HUES64 (cell line): ENCODE data around the gene RRAS2.
"Not testable (repeated sequence)": the region's sequence is repeated elsewhere in the genome, so short reads cannot be mapped to it uniquely, and the experiment has no call there.

Source experiments
- H3K27ac ChIP-seq: 2 replicates; pipeline ENCODE4 v1.7.0; 2013; ENCODE audit warnings: low read depth, low read length, inconsistent platforms
- H3K27me3 ChIP-seq: 2 replicates; pipeline ENCODE4 v1.6.1; 2013; ENCODE audit warnings: mild to moderate bottlenecking, low read length; ENCODE audit not compliant: insufficient read depth
- H3K36me3 ChIP-seq: 2 replicates; pipeline ENCODE4 v1.6.1; 2013; ENCODE audit warnings: mild to moderate bottlenecking, low read length; ENCODE audit not compliant: insufficient read depth
- H3K4me1 ChIP-seq: 2 replicates; pipeline ENCODE4 v1.6.1; 2013; ENCODE audit warnings: mild to moderate bottlenecking, low read length, moderate library complexity; ENCODE audit not compliant: insufficient read depth
- H3K4me3 ChIP-seq: 2 replicates; pipeline ENCODE4 v1.5.1; 2013; ENCODE audit warnings: mild to moderate bottlenecking, low read length, moderate library complexity
- H3K9ac ChIP-seq: 2 replicates; pipeline ENCODE4 v1.6.1; 2013; ENCODE audit warnings: mild to moderate bottlenecking, low read depth, low read length
- H3K9me3 ChIP-seq: 2 replicates; pipeline ENCODE4 v1.6.1; 2013; ENCODE audit warnings: low read depth, low read length; ENCODE audit not compliant: insufficient read depth
- WGBS: fragments of 150-250, 120-280 bp; methylation state at CpG from one replicate; pipeline ENCODE4 v1.1.7; 2013; ENCODE audit warnings: missing lambda C conversion rate; 5-methylcytosine and 5-hydroxymethylcytosine counted together

RRAS2 gene

DNA sequence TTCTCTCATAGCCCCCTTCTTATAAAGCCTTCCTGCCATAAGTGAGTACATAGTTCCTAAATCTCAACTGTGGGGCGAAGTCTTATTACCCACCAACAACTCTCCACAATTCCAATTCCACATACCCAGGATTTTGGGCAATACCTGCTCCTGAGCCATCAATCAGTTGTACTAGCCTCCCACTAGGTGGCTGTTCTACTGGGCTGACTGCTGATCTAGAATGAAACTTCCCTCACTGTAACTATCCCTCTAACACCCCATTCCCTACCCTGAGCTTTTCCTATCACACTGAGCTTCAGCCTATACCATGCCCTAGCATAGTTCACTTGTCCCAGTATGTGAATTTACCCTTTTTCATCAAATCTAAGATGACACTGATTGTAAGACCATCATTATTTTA is 52.5 kb downstream of the RRAS2 start:
- Histone ChIP-seq H3K27ac (no peak overlapping the region), H3K27me3 (no peaks in the 10 kb centered on the region), H3K4me1 (peaks cover 59% of the 10 kb centered on the region), H3K9me3 (no peaks in the 10 kb centered on the region), H3K9ac (no peak overlapping the region), H3K4me3 (no peak overlapping the region), H3K36me3 (no peaks in the 10 kb centered on the region)
- 95% methylated on average over 1 of the region's 1 CpG for WGBS

DNA sequence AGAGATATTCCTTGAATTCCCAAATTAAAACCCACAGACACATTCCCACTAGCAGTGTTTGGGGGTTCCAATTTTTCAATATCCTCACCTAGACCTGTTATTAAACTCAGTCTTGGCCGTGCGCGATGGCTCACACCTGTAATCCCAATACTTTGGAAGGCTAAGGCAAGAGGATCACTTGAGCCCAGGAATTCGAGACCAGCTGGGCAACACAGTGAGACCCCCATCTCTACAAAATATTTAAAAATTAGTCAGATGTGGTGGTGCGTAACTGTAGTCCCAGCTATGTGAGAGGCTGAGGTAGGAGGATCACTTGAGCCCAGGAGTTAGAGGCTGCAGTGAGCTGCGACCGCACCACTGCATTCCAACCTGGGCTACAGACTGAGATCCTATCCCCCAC is 53.3 kb downstream of the RRAS2 start:
- WGBS = 97% methylated on average over 7 of the region's 7 CpGs
- no peak overlapping the region for H3K27ac ChIP-seq
- no peak overlapping the region for H3K9ac ChIP-seq
- no peaks in the 10 kb centered on the region for H3K36me3 ChIP-seq
- H3K9me3 ChIP-seq = no peaks in the 10 kb centered on the region
- H3K4me1 ChIP-seq = peaks cover 59% of the 10 kb centered on the region
- H3K4me3 ChIP-seq = no peak overlapping the region
- no peaks in the 10 kb centered on the region for H3K27me3 ChIP-seq

DNA sequence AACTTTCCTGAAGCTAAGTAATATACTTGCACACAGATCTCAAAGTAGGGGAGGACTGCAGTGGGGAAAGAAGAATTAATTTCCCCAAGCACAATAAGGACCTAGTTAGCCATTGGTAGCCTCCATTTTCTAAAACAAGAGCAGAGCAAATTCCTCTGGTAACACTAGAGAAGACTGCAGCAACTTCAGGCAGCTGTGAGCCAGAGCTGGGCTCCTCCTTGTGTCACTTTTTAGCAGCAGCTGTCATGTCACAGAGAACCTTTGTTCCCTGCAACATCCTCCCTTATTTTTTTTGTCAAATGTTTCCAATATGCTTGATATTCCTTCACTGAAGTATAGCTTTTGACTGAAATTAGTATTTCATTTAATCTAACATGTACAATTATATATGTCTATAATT is 54.4 kb downstream of the RRAS2 start:
- no peaks in the 10 kb centered on the region for H3K9me3 ChIP-seq
- no peaks in the 10 kb centered on the region for H3K27me3 ChIP-seq
- no peaks in the 10 kb centered on the region for H3K36me3 ChIP-seq
- H3K4me1 ChIP-seq = peaks cover 58% of the 10 kb centered on the region
- no peak overlapping the region for H3K9ac ChIP-seq
- no peak overlapping the region for H3K4me3 ChIP-seq
- no peak overlapping the region for H3K27ac ChIP-seq

DNA sequence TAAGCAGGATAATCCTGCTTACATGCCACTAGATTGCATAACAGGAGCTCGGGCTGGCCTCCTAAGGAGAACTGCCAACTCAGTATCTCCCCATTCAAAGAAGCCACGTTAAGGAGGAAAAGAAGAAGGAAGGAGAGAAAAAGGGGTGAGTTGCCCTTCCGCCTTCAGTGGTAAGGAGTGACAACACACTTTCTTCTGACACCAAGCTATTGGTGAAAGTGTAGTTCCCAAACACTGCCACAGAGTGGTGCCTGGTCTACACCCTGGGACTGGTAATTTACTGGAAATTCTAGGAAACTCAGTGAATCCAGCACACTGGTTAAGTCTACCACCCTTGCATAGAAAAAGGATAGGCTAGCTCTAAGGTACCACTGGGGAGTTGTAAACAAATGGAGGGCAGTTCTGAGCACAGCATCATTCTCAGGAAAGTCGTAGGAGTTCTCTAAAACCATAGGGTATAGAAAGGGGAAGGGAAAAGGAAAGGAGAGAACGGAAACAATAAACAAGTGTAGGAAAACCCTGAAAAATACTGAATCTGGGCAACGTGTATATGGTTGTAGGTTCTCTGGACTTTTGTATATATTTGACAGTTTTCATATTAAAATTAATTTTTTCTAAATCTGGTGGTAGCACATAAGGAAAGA is 58.2 kb downstream of the RRAS2 start:
- no peaks in the 10 kb centered on the region for H3K36me3 ChIP-seq
- no peak overlapping the region for H3K9ac ChIP-seq
- no peaks in the 10 kb centered on the region for H3K9me3 ChIP-seq
- WGBS = 55% methylated on average over 3 of the region's 6 CpGs
- H3K4me3 ChIP-seq = no peak overlapping the region
- H3K4me1 ChIP-seq = peaks cover 58% of the 10 kb centered on the region
- H3K27me3 ChIP-seq = no peaks in the 10 kb centered on the region
- H3K27ac ChIP-seq = 0 out of 2 replicates have a peak overlapping the region, but pooled peaks have one; percentile 26

DNA sequence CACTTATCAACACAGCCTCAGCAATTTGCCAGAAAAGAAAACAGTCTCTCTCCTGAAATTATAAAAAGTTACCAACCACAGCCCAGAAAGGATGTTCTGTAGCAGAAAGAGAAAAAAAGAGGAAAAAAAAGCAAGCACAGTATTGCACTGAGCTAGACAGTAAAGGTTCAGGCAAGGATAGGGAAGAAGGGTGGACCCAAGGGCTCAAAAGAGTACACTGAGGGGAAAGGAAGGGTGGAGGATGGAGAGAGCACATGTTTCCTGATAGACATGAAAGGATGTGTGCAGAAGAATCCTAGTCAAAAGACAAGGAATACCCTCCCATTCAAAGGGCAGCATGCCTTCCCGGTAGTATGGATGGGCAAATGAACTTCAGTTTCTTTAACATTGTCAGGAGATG is 59.1 kb downstream of the RRAS2 start:
- 78% methylated on average over 1 of the region's 1 CpG for WGBS

DNA sequence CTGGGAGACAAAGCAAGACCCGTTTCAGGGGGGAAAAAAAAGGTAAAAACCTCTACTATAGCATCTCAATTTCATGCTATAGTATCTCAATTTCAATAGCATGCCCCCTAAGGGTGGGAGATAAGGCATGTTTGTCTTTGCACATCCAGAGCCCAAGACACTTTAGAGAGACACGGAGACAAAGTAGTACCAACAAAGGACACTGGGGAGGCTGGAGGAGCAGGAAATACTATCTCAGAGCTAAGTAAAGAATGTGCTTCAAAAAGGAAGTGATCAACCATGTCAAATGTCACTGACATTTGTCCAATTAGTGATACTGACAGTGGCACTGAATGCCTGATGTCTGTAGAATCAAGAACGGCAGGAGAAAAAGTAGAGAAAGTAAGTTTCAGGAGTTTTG is 68.6 kb downstream of the RRAS2 start:
- H3K9me3 ChIP-seq = no peaks in the 10 kb centered on the region
- WGBS = 81% methylated on average over 3 of the region's 3 CpGs
- no peak overlapping the region for H3K27ac ChIP-seq
- no peak overlapping the region for H3K9ac ChIP-seq
- H3K36me3 ChIP-seq = peaks cover 93% of the 10 kb centered on the region
- H3K4me1 ChIP-seq = no peaks in the 10 kb centered on the region
- no peaks in the 10 kb centered on the region for H3K27me3 ChIP-seq
- no peak overlapping the region for H3K4me3 ChIP-seq

More for the DNA sequence above, 59.1 kb downstream of the RRAS2 start:
- no peaks in the 10 kb centered on the region for H3K27me3 ChIP-seq
- H3K4me1 ChIP-seq = peaks cover 51% of the 10 kb centered on the region
- no peaks in the 10 kb centered on the region for H3K9me3 ChIP-seq
- no peak overlapping the region for H3K4me3 ChIP-seq
- no peak overlapping the region for H3K9ac ChIP-seq
- H3K36me3 ChIP-seq = peaks cover 8% of the 10 kb centered on the region
- H3K27ac ChIP-seq = no peak overlapping the region

DNA sequence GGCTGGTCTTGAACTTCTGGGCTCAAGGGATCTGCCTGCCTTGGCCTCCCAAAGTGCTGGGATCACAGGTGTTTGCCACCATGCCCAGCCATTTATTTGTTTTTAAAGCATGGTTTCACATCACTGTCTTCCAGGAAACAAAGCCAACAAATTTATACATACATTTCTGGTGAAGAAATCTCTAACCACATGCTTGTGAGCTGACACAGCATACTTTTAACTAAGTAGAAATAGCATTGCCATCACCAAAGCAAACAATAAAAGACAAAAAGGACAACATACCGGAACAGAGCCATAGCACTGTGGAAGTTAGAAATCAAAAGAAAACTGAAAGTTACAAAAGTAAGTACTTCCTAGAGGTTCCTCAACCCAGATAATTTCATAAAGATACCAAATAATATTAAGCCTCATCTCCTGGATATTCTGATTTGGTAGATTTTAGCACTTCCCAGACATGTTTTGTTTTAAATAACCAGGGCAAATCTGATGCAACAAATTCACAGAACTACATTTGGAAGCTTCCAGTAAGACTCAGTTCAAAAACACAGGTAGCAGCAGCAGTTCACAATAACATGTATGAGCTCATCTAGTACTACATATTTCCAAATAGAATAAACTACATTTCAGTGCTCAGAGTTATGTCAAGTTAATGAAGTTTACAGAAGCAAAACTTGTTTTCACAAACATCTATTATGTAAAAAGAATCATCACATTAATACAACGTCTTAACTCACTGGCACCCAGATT is 70.6 kb downstream of the RRAS2 start:
- no peak overlapping the region for H3K27ac ChIP-seq
- H3K27me3 ChIP-seq = no peaks in the 10 kb centered on the region
- no peaks in the 10 kb centered on the region for H3K4me1 ChIP-seq
- H3K9me3 ChIP-seq = no peaks in the 10 kb centered on the region
- H3K9ac ChIP-seq = no peak overlapping the region
- peaks cover 92% of the 10 kb centered on the region for H3K36me3 ChIP-seq
- H3K4me3 ChIP-seq = no peak overlapping the region
- WGBS = 97% methylated on average over 2 of the region's 2 CpGs

DNA sequence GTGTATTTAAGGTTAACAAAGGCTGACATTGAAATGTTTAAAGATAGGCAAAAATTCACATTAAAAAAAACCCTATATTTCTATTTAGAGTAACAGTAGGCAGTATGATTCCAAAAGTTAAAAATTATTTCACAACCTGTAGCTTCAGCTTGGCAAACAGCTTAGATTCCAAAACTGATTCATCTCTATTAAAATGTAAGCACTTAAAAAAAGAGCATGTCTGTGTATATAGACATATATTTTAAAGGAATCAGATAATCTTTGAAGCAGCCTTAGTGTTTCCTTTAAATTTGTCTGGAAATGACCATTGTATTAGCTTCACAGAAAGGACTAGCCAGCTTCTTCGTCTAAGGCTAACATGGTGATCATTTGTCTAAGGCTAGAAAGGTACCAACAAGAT is 80.1 kb downstream of the RRAS2 start:
- not testable (repeated sequence) for H3K9ac ChIP-seq, H3K4me3 ChIP-seq, H3K27me3 ChIP-seq, H3K27ac ChIP-seq, H3K4me1 ChIP-seq
- H3K9me3 ChIP-seq = peaks cover 10% of the 10 kb centered on the region
- peaks cover 76% of the 10 kb centered on the region for H3K36me3 ChIP-seq
- 94% methylated on average over 1 of the region's 1 CpG for WGBS

DNA sequence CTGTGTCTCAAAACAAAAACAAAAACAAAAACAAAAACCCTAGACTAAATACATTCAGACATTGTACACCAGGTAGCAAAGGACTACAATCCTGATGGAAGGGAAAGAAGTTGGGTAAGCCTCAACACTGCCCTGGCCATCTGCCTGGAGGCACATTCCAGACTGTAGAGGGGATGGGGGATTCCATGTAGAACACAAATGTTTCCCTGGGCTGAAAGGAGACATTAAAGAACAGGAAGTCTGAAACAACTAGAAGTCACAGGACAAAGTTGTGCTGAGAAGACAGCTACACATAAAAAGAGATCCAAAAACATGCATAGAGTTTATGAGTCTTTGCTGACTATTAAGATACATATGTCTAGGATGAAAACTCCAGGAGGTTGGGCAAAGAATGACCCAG is 83.9 kb downstream of the RRAS2 start:
- peaks cover 10% of the 10 kb centered on the region for H3K9me3 ChIP-seq
- no peak overlapping the region for H3K9ac ChIP-seq
- H3K4me1 ChIP-seq = no peaks in the 10 kb centered on the region; the same call in 1 of the 2 replicates
- peaks cover 53% of the 10 kb centered on the region for H3K36me3 ChIP-seq
- no peaks in the 10 kb centered on the region for H3K27me3 ChIP-seq
- H3K4me3 ChIP-seq = no peak overlapping the region
- H3K27ac ChIP-seq = no peak overlapping the region

DNA sequence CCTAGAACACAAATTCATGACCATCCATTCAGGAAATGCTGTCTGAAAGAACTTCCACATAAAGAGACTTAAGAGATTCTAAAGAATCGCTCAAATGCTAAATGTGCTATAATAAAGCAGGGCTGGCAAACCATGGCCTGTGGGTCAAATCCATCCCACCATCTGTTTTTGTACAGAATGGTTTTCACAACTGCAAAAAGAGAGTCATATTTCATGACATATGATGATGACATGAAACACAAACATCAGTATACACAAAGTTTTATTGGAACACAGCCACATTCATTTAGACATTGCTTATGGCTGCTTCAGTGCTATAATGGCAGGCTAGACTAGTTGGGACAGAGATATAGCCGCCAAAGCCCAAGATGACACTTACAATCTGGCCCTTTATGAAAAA is 85.1 kb downstream of the RRAS2 start:
- Histone ChIP-seq H3K9ac (no peak overlapping the region), H3K27me3 (no peaks in the 10 kb centered on the region), H3K4me1 (no peaks in the 10 kb centered on the region; the same call in 1 of the 2 replicates), H3K27ac (no peak overlapping the region), H3K4me3 (no peak overlapping the region), H3K36me3 (peaks cover 44% of the 10 kb centered on the region), H3K9me3 (peaks cover 10% of the 10 kb centered on the region)
- 83% methylated on average over 2 of the region's 2 CpGs for WGBS

DNA sequence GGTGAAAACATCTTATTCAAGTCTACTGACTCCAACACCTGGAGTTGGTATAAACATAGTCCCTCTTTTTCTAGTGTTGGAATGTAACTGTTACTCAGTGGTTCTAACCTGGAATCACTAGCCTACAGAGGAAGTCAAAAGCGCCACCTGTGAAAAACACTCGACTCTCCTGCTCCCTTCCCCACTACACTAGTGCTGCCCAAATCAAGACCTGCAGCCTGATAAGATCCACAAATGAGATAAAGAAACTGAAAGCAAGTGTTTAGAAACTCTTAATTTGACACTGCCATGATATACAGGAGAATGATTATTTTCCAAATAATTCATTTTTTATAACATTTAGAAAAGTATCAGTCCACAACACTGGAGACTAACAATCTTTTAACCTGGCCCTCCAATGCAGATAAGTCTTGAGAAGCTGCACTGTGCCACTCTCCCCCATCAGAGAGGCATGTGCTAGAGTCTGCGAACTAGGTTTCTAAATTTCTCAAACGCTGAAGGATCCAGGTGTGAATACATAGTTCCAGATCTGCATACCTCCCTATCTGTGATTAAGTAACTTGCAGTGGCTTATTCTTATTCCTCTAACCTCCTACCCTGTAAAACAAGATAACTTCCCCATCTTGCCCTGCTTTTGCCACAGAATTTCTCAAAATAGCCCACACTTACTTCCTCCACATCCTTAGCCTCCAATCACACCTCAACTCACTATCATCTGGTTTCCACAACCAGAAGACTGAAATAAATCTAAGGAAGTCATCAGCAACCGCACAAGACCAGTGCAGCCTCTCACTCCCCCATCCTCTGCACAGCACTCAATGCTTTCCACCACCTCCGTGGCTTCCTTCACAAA is 88.1 kb downstream of the RRAS2 start:
- H3K4me1 ChIP-seq = no peaks in the 10 kb centered on the region; the same call in 1 of the 2 replicates
- 74% methylated on average over 6 of the region's 6 CpGs for WGBS
- H3K36me3 ChIP-seq = peaks cover 35% of the 10 kb centered on the region
- no peak overlapping the region for H3K27ac ChIP-seq
- H3K4me3 ChIP-seq = no peak overlapping the region
- no peak overlapping the region for H3K9ac ChIP-seq
- no peaks in the 10 kb centered on the region for H3K9me3 ChIP-seq
- no peaks in the 10 kb centered on the region for H3K27me3 ChIP-seq
